IMR-90 (cell line): Measurements from ENCODE around the gene C12orf54.

Source experiments
- BHLHE40 ChIP-seq: fragments of 150-350 bp; IDR thresholded peaks from 2 replicates; pipeline ENCODE4 v1.6.1; 2016; ENCODE audit warnings: mild to moderate bottlenecking, low read depth, low read length
- CEBPB ChIP-seq: IDR thresholded peaks from 2 replicates; pipeline ENCODE4 v1.6.1; 2012; ENCODE audit warnings: low read depth, low read length, improper control_type of control experiment
- CTCF ChIP-seq: conservative IDR thresholded peaks from 2 replicates; pipeline ENCODE4 v1.5.1; 2012; ENCODE audit warnings: mild to moderate bottlenecking, low read depth, low read length, improper control_type of control experiment
- ELK1 ChIP-seq: fragments of 150-350 bp; IDR thresholded peaks from 2 replicates; pipeline ENCODE4 v1.6.1; 2016; ENCODE audit warnings: low read depth, mild to moderate bottlenecking, low read length, moderate library complexity, borderline replicate concordance
- MAFK ChIP-seq: IDR thresholded peaks from 2 replicates; pipeline ENCODE4 v1.6.1; 2012; ENCODE audit warnings: low read depth, low read length, improper control_type of control experiment
- MAZ ChIP-seq: IDR thresholded peaks from 2 replicates; pipeline ENCODE4 v1.6.1; 2012; ENCODE audit warnings: low read depth, mild to moderate bottlenecking, low read length, improper control_type of control experiment, moderate library complexity, borderline replicate concordance
- MXI1 ChIP-seq: IDR thresholded peaks from 2 replicates; pipeline ENCODE4 v1.6.1; 2012; ENCODE audit warnings: low read depth, mild to moderate bottlenecking, low read length, moderate library complexity, borderline replicate concordance
- POLR2A ChIP-seq: IDR thresholded peaks from 2 replicates; pipeline ENCODE4 v1.6.1; 2012; ENCODE audit warnings: mild to moderate bottlenecking, low read depth, low read length
- RFX5 ChIP-seq: IDR thresholded peaks from 2 replicates; pipeline ENCODE4 v1.8.0; 2012; ENCODE audit warnings: low read depth, mild to moderate bottlenecking, low read length, moderate library complexity
- SMC3 ChIP-seq: fragments of 150-350 bp; IDR thresholded peaks from 2 replicates; pipeline ENCODE4 v1.6.1; 2016; ENCODE audit warnings: low read depth, mild to moderate bottlenecking, antibody characterized with exemption, low read length, moderate library complexity

- no peak for TF ChIP-seq POLR2A
- TF ChIP-seq CTCF, result no peak
- TF ChIP-seq RFX5, result no peak
- TF ChIP-seq SMC3, result no peak
- TF ChIP-seq MAZ, result no peak
- TF ChIP-seq CEBPB, result no peak
- TF ChIP-seq MAFK, result no peak
- TF ChIP-seq BHLHE40, result no peak
- TF ChIP-seq MXI1, result no peak
- TF ChIP-seq ELK1, result no peak
Measured at GRCh38 chr12:48489012-48489411, 6.7 kb downstream of the C12orf54 start.
